SHP77 treated with DMSO at 0.1 percent for 48 hours (cell line): ENCODE data around the gene CFDP1.

Source experiments
- DNase-seq: peaks from one replicate; lab custom pipeline; 2025; lab: John Stamatoyannopoulos, UW

CFDP1 gene

DNA sequence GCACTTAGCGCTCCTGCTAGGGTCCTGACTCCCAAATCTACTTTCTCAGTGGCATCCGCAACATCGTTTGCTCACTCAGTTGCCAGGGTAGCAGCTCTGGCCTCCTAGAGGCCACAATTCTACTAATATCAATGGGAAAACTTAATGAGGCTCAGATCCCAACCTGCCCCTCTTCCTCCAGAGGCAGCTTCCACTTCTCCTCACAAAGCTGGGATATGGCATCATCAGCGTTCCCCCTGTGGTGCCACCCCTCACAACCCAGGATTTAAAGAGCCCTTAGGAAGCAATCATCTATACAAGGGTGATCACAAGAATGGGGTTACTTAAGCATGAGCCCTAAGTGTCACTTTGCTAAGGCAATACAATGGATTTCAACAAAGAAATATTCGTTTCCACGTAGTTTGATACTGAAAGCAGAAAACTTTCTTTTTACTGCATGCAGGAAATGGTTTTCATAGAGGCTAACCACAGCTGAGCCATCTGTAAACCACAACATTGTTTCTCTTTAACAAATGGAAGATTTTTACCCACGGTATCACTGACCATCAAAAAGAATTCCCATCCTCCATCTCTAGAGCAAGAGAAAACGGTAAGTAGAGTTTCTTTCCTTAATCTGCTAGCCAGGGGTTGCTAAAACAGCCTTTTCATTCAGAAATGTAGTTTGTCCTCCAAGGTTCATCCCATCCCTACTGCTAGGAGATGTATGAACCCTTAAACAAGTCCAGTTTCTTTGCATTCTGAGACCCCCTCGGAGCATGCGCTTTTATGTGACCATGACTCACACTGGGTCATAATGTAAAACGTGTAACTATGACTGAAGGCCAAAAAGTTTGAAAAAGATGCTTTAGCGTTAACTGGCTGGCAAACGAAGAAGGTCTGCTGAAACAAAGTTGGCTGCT, 113.5 kb downstream of the CFDP1 start:
- DNase-seq: no peak

DNA sequence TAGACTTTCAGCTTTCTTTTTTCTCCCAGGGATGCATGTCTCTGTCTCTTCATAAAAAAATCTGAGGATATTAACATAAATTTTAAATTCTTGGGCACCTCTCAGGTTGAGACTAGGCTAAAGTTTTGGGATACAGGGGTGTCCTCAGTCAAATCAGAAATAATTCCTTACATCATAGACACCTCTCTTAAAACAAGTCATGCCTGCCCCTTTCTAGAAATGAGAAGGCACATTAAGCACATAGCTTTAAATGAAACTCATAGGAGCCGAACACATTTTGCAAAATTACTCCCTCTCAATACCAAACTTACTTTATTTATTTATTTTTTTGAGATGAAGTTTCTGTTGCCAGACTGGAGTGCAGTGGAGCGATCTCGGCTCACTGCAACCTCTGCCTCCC, 114.6 kb downstream of the CFDP1 start:
- DNase-seq: no peak

- no peak for DNase-seq
Measured at GRCh38 chr16:75317532-75317931, 115.8 kb downstream of the CFDP1 start.

- DNase-seq: no peak
Measured at GRCh38 chr16:75317101-75317522, 116.2 kb downstream of the CFDP1 start.

- DNase-seq: no peak
Measured at GRCh38 chr16:75315539-75316306, 117.6 kb downstream of the CFDP1 start.

DNA sequence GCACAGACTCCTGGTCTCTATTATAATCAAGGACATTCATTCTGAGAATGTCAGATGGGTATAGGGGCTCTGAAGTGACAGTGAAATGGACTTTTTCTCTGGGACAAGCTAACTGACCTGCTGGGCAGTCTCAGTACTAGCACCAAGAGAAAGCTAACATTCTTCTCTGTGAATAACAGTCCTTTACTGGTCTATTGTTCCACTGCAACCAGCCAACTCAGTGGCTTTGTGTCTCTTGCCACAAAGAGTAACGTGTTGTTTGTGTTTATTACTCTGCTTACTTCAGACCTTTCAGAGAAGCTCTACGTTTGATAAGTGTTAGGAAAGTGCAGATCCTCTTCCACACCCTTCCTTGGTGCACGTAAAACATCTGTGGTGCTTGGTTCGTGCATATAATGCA, 120.4 kb downstream of the CFDP1 start:
- DNase-seq: no peak

DNA sequence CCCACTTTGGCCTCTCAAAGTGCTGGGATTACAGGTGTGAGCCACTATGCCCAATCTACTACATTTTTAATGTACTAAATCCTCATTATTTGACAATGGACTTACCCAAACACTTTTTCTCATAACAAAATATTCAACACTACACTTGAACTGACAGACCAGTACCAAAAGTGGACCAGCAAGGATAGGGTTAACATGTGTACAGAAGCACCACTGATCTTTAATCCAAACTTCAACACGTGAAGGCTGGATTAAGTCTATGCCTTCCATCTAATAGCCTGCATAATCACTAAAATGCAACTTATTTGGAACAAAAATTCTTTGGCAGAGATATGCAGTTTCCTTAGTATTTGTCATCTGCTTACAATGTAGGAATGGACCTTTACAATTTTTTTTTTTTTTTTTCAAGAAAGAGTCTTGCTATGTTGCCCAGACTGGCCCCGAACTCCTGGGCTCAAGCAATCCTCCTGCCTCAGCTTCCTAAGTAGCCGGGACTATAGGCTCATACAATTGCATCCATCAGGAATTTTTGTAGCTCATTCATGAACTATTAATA, 121.8 kb downstream of the CFDP1 start:
- no peak for DNase-seq

GRCh38 chr16:75310541-75310940, 122.8 kb downstream of the CFDP1 start:
- DNase-seq: no peak

- DNase-seq: no peak
Measured at GRCh38 chr16:75309899-75310430, 123.3 kb downstream of the CFDP1 start.

DNA sequence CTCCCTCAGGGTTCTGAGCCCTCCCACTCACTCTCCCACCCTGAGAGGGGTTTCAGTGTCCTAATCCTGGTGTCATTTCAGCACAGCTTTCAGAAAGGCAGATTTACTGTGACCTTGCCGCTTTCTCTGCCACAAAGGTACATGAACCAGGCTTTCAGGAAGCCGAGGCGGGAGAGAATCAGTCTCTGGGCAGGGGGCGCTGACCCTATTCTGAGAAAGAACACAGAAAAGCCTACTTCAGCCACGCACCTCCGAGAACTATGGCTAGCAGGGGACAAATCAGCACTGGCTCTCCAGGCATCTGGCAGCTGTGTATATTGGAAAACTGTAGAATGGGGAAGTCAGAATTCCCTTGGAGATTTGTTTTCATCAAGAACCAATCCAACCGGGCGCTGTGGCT, 124.1 kb downstream of the CFDP1 start:
- DNase-seq: no peak

DNA sequence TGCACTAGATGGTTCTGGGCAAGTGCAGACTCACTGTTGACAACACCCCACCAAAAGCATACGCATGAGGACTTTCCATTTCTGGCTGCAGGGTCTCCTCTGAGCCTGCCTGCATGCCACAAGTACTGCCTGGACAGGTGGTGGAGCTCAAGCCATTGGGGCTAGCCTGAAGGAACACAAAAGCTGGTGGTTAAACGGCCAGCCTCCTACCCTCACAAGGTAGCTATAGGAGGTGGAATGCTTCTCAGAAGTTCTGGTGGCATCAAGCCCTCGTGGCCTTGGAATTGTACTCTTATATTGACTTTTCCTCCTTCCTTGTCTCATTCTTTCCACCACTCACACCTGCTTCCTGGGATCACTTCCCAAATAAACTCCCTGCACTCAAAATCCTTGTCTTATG, 125.3 kb downstream of the CFDP1 start:
- no peak for DNase-seq

GRCh38 chr16:75307506-75307905, 125.8 kb downstream of the CFDP1 start:
- DNase-seq: no peak

DNA sequence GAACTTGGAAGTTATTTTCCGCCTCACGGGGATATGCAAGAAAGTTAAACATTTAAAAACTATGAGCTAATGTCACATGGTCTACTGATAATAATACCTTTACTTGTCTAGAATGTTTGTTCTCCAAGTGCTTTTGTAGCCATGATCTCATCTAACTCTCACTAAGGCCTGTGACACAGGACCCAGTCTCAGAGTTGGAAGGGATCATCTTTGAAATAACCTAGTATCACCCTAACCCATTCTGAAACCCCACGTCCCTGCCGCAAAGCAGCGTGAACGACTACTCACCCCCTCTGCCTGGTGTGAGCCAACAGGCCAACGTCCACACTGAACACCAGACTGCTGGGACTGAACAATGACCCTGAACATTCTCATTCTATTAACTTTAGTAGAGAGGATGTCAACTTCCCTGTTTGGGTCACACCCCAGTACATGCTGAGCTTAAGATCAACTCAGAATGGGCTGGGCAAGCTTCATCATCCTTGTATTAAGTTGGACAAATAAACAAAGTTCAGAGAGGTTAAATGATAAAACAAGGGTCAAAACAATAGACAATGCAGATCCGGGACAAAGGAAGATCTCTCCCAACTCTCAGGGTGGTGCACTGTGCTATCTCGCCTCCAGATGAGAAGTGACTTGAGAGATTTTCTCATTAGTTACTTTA, 127.1 kb downstream of the CFDP1 start:
- DNase-seq: no peak

DNA sequence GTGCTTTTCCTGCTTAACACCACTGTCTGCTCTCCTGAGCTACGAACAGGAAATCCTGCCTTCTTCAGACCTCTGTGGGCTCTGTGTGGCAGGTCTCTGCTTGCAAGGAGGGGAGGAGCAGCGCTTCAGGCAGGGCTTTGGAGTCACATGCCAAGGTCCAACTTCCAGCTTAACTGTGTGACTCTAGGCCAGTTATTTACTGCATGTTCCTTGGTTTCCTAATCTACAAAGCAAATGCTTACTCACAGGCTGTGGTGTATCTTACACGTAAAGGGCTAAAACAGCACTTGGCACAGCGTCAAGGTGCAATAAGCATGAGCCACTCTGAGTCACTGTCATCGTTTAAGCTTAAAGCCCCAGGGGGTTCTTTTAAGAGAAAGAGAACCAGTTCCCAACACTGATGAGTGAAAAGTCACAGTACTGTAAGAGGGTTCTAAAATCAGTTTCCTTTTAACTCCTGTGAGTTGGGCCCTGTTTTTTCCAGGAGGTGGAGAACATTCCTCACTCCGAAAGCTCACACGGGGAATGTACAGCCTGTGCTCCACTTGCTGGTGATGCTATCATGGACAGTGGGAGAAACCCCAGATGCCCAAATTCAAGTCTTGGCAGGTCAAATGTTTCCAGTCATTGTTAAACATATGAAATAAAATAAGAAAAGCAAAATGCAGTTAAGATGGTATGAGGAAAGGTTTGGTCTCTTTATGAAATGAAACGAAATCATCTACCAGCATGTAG, 127.8 kb downstream of the CFDP1 start:
- no peak for DNase-seq

GRCh38 chr16:75304521-75305363, 128.6 kb downstream of the CFDP1 start:
- DNase-seq: no peak

DNA sequence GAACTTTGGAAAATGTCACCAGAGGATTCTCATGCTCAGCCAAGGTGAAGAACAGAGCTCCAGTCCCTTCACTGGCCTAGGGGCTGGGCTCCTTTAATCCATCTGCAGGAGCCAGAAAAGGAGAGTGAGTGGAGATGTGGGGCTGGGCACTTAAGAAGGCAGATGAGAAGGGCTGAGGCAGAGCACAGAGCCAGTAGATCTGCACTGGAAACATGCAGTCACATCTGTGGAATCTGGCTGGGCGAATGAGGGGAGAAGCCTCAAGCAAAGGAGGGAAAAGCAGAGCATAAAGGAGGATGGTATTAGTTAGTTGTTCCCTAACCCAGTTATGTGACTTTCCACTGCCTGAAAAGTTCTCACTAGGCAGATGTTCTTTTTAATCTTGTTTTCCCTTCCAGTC, 131.5 kb downstream of the CFDP1 start:
- DNase-seq: no peak

GRCh38 chr16:75298267-75298666, 135.0 kb downstream of the CFDP1 start:
- DNase-seq: no peak

GRCh38 chr16:75296606-75297005, 136.7 kb downstream of the CFDP1 start:
- peak; percentile 66 for DNase-seq

- DNase-seq: no peak
Measured at GRCh38 chr16:75294773-75295459, 138.4 kb downstream of the CFDP1 start.

DNA sequence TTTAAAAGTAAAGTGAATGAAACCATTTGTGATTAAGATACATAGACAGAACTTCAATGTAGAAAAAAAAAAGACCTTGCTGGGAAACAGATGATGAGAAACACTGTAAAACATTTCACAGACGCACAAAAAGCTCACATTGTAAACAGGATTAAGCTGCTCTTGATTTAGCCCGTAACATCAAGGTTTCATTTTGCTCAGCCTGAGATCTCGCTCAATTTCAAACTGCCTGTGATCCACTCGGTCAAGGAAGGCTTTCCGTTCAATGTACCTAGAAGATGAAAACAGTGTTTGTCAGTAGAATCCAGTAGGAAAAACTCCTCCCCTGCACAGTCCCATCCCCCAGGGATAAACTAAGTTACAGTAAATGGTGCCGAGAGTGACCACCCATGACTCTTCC, 139.5 kb downstream of the CFDP1 start:
- DNase-seq: no peak
